Left lung (tissue), 10 donors: Measurements from ENCODE around the gene MAP1B. TPM values are rescaled to one million over a fixed set of nuclear protein-coding genes. Genes with fewer than 3 reads are reported as not detected.

Source experiments
- ATAC-seq: fragments of 200-7000 bp; cut with Tn5 transposase; one replicate; pipeline ENCODE4 v1.9.1; 2020; ENCODE audit warnings: moderate library complexity
- DNase-seq, 4 donors: peaks; one replicate each; pipeline ENCODE4 v3.0.0-alpha.2; 2013 to 2020
- H3K27ac ChIP-seq, 2 donors: fragments of 200-600 bp; sonication (generic) in 1 of 2; one replicate each; pipeline versions ENCODE4 v1.5.0 to v1.8.0; 2020 to 2021
- H3K27me3 ChIP-seq, 2 donors: fragments of 200-600 bp; sonication (generic) in 1 of 2; one replicate each; pipeline versions ENCODE4 v1.5.0 to v1.8.0; 2020 to 2021
- H3K36me3 ChIP-seq, 2 donors: fragments of 200-600 bp; sonication (generic) in 1 of 2; one replicate each; pipeline versions ENCODE4 v1.5.0 to v1.8.0; 2020 to 2021
- H3K4me1 ChIP-seq, 2 donors: fragments of 200-600 bp; one replicate each; pipeline ENCODE4 v1.8.0; 2021
- H3K4me3 ChIP-seq, 2 donors: fragments of 200-600 bp; sonication (generic) in 1 of 2; one replicate each; pipeline versions ENCODE4 v1.5.0 to v1.8.0; 2020 to 2021; ENCODE audit warnings: mild to moderate bottlenecking in 1 of 2
- H3K9me3 ChIP-seq, 2 donors: fragments of 200-600 bp; sonication (generic) in 1 of 2; one replicate each; pipeline versions ENCODE4 v1.5.0 to v1.8.0; 2020 to 2021
- intact Hi-C, 2 donors: fragments of 100-400 bp; cut with DNase I; formaldehyde crosslinking; loops; one replicate each; pipeline versions ENCODE4 v1.11.2 to v1.14.2; 2022
- polyA plus RNA-seq, 6 donors: library from polyadenylated mRNA; unstranded; fragments of 120-200 nt; gene quantifications; one replicate each; pipeline ENCODE4 v1.2.1, GENCODE V29; 2013; ENCODE audit not compliant: insufficient read length in 6 of 6
- total RNA-seq, 2 donors: library from RNA; stranded (reverse); fragmentation: NEBNext Ultra II Directional; extraction: Animal tissue kit (Norgen Biotek cat#: 25700); gene quantifications; one replicate each; pipeline ENCODE4 v1.2.1, GENCODE V29; 2021
- TF ChIP-seq, protein P1 (sequence below), 2 donors: fragments of 200-600 bp; sonication (generic) in 1 of 2; IDR thresholded peaks; one replicate each; pipeline versions ENCODE4 v1.5.0 to v1.8.0; 2021; ENCODE audit warnings: antibody characterized with exemption in 2 of 2
- donor health status: DM: no; HTN: yes; CAD: no.
- donor health status: DM: no; HTN: no; CAD: no.

Gene MAP1B
- total and polyA plus RNA-seq, 8 donors, result 14.6 to 62.6 (median 23.3) TPM

DNA sequence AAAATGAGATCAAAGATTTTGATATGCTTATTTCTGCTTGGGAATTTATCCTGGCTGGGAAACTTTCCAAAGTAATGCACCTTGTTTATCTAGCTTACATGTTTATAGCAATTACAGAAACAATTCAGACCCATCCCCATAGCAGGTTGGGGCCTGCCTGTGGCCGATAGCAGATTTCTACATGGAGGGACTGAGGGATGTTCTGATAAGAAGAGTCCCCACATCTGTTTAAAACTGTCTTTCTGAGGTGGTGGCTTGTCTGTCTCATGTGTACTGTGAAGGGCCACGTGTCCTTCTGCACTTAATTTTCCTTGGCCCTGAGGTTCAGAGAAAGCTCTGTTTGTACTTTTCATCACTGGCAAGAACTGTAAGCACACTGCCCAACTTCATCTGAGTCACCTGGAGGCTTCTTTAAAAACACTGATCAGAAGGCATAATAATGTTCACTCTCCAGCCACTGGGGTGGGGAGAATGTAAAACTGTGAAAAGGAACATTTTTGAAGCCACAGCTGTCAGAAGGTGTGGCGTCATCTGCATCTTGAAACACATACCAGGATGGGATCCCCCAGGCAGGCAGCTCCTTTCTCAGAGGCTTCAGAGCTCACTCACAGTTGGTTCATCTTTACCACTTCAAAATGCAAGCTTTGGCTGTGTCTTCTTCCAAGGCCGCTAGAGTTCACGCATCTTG is 80.3 kb downstream of the MAP1B start:
- TF ChIP-seq, protein P1, sequence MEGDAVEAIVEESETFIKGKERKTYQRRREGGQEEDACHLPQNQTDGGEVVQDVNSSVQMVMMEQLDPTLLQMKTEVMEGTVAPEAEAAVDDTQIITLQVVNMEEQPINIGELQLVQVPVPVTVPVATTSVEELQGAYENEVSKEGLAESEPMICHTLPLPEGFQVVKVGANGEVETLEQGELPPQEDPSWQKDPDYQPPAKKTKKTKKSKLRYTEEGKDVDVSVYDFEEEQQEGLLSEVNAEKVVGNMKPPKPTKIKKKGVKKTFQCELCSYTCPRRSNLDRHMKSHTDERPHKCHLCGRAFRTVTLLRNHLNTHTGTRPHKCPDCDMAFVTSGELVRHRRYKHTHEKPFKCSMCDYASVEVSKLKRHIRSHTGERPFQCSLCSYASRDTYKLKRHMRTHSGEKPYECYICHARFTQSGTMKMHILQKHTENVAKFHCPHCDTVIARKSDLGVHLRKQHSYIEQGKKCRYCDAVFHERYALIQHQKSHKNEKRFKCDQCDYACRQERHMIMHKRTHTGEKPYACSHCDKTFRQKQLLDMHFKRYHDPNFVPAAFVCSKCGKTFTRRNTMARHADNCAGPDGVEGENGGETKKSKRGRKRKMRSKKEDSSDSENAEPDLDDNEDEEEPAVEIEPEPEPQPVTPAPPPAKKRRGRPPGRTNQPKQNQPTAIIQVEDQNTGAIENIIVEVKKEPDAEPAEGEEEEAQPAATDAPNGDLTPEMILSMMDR (IDR thresholded peaks at IDR 0.05), result no peak
- H3K4me1 ChIP-seq, result no peaks in the 10 kb centered on the region
- ATAC-seq, result no peak

DNA sequence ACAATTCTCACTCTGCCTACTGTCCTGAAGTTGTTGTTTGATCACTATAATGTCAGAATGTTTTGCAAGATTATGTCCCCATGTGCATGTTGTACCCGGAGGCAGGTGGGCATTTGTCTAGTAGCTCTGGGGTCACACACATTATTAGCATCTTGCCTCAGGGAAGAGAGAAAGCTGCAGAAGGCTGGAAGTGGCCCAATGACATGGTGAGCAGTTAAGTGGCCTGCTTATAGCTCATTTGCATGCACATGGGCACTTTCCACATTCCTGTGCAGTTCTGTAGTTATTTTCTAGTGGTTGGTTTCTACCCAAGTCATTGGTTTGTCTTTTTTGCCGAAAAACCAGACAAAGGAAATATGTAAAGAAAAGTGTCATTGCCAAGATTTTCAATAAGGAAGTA is 80.9 kb downstream of the MAP1B start:
- Histone ChIP-seq H3K27me3 (peaks cover 0 to 13% of the 10 kb centered on the region in 2 donors), H3K4me1 (no peaks in the 10 kb centered on the region), H3K27ac (no peak overlapping the region), H3K36me3 (no peaks in the 10 kb centered on the region), H3K9me3 (no peaks in the 10 kb centered on the region), H3K4me3 (no peak overlapping the region)
- intact Hi-C loops, result no loop called here
- TF ChIP-seq, protein P1 (IDR thresholded peaks at IDR 0.05), result no peak
- DNase-seq (no peak), ATAC-seq (no peak)

More for the DNA sequence above, 80.3 kb downstream of the MAP1B start:
- Histone ChIP-seq H3K27me3 (peaks cover 0 to 18% of the 10 kb centered on the region in 2 donors), H3K4me3 (no peak overlapping the region), H3K9me3 (no peaks in the 10 kb centered on the region), H3K36me3 (no peaks in the 10 kb centered on the region), H3K27ac (no peak overlapping the region)
- no peak for DNase-seq
- intact Hi-C loops, result no loop called here

DNA sequence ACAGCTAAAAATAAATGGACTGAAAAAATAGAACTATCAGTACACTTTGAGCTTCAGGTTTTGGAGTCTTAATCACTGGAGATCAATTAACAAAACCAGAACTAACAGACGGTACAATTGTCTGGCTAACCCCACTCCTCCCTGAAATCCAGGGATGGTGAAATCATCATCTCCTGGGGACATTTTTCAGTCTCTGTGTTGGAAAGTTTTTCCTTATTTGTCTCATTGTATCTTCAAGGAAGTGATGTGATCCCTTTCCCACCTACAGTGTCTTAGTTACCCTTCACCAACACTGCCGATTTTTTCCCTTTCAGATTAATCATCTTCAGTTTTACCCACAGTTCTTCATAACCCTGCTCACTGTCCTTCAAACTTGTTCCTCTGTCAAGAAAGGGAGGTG is 81.9 kb downstream of the MAP1B start:
- Histone ChIP-seq H3K27me3 (peaks cover 0 to 11% of the 10 kb centered on the region in 2 donors), H3K4me1 (no peaks in the 10 kb centered on the region), H3K27ac (no peak overlapping the region), H3K4me3 (no peak overlapping the region), H3K36me3 (no peaks in the 10 kb centered on the region), H3K9me3 (no peaks in the 10 kb centered on the region)
- DNase-seq (no peak), ATAC-seq (no peak)
- intact Hi-C loops, result no loop called here
- TF ChIP-seq, protein P1 (IDR thresholded peaks at IDR 0.05), result no peak

DNA sequence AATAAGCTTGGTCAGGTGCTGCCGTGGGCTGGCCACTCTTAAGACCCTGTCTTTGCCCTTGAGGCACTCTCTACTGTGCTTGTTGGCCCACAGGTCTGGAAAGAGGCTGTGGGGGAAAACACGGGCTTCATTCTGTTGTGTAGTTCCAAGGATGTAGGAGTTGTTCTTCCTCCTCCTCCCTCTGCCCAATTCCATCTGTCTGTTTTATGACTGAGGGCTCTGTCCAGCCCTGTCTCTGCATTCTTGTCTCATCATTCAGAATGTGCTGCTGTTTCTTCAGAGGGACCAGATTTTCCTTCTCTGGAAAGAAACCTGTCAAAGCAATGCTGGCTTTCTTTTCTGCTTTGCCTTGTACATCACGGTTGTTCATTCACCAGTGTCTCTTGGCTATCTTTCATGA is 84.1 kb downstream of the MAP1B start:
- no peak for DNase-seq
- Histone ChIP-seq H3K4me3 (no peak overlapping the region), H3K36me3 (no peaks in the 10 kb centered on the region), H3K9me3 (no peaks in the 10 kb centered on the region), H3K4me1 (no peaks in the 10 kb centered on the region), H3K27ac (no peak overlapping the region), H3K27me3 (peaks cover 0 to 11% of the 10 kb centered on the region in 2 donors)
- no peak for ATAC-seq
- intact Hi-C loops, result no loop called here
- TF ChIP-seq, protein P1 (IDR thresholded peaks at IDR 0.05), result no peak

DNA sequence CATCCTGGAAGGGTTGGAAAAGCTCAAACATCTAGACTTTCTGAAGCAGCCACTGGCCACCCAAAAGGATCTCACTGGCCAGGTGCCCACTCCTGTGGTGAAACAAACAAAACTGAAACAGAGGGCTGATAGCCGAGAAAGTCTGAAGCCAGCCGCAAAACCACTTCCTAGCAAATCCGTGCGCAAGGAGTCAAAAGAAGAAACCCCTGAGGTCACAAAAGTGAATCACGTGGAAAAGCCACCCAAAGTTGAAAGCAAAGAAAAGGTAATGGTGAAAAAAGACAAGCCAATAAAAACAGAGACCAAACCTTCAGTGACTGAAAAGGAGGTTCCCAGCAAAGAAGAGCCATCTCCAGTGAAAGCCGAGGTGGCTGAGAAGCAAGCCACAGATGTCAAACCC is 87.6 kb downstream of the MAP1B start:
- TF ChIP-seq, protein P1 (IDR thresholded peaks at IDR 0.05), result no peak
- Histone ChIP-seq H3K9me3 (no peaks in the 10 kb centered on the region), H3K4me3 (no peak overlapping the region), H3K4me1 (no peaks in the 10 kb centered on the region), H3K36me3 (no peaks in the 10 kb centered on the region), H3K27ac (no peak overlapping the region), H3K27me3 (peaks cover 0 to 11% of the 10 kb centered on the region in 2 donors)
- ATAC-seq, result no peak
- intact Hi-C loops, result no loop called here
- no peak for DNase-seq
